ENCODE results near the gene BCAS3.
"Not testable (repeated sequence)": the region's sequence is repeated elsewhere in the genome, so short reads cannot be mapped to it uniquely, and the experiment has no call there.

Gene BCAS3

GRCh38 chr17:60677308-60678117 is at the start of gene BCAS3:
Gene BCAS3 (plus strand): TSS chr17:60677851.
- peak; percentile 98 for DNase-seq

GRCh38 chr17:60628252-60628889 is 49.3 kb upstream of the BCAS3 start:
- no peak for DNase-seq

- DNase-seq = no peak
These were observed 48.5 kb upstream of the BCAS3 start for GRCh38 chr17:60629120-60629519.

DNA sequence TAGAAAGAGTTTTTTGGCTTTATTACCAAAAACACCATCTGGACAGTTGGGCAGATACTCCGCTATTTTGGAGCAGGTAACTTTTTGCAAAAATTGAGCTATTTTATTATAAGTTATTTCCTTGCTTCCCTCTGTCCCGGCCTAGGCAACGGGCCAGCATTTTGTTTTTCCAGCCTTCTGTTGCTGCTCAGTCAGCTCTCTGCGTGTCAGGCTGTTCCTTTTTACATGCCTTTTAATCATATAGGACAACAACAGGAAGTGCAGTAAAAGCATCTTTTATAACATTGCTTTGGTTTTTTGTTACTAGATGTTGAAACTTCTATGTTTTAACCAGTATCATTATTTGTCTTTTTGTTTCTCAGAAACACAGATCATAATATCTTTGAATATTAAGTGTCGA is 47.3 kb upstream of the BCAS3 start:
- DNase-seq = no peak

DNA sequence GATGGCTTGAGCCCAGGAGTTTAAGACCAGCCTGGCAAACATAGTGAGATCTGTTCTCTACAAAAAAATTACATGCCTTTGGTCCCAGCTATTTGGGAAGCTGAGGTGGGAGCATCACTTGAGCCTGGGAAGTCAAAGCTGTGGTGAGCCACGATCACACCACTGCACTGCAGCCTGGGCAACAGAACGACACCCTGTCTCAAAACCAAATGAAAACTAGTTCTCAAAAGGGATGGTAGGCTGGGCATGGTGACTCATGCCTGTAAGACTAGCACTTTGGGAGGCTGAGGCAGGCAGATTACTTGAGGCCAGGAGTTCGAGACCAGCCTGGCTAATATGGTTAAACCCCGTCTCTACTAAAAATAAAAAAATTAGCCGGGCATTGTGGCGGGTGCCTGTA is 46.5 kb upstream of the BCAS3 start:
- no peak for DNase-seq

DNA sequence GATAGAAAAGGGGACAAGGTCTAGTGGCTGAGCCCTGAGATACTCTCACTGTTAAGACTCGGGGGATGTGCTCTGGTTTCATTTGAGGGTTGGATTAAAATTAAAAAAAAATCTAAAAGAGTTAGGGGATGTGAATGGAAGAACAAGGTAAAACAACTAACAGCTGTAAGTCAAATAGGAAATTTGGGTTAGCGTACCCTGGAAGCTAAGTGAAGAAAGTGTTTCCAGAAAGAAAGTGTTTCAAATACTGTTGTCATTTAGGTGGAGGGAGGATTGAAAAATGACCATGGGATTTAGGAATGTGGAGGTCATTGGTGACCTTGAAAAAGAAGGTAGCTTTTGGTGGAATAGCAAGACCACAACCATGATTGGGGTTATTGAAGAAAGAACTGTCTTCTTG is 40.0 kb upstream of the BCAS3 start:
- no peak for DNase-seq

DNA sequence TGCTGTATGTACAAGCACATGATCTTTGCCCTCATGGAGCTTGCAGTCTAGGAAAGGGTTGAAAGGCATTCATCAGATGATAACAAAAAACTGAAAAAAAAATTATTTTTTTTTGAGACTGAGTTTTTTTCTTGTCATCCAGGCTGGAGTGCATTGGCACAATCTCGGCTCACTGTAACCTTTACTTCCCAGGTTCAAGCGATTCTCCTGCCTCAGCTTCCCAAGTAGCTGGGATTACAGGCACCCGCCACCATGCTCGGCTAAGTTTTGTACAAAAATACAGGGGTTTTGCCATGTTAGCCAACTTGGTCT is 38.7 kb upstream of the BCAS3 start:
- DNase-seq = no peak

DNA sequence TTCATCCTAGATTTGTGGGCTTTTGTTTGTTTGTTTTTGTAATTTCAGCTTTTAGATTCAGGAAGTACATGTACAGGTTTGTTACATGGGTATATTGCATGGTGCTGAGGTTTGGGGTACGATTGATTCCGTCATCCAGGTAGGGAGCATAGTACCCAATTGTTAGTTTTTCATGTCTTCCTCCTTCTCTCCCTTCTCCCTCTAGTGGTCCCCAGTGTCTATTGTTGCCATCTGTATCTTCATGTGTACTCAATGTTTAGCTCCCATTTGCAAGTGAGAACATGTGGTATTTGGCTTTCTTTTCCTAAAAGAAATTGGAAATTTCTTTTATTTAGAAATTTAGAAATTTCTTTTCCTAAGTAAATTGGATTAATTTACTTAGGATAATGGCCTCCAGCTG is 37.1 kb upstream of the BCAS3 start:
- no peak for DNase-seq

- DNase-seq = no peak
These were observed 36.5 kb upstream of the BCAS3 start for GRCh38 chr17:60641126-60641525.

GRCh38 chr17:60641810-60642220 is 35.8 kb upstream of the BCAS3 start:
- peak; percentile 87 for DNase-seq

GRCh38 chr17:60645918-60646523 is 31.6 kb upstream of the BCAS3 start:
- DNase-seq = peak; percentile 37

DNA sequence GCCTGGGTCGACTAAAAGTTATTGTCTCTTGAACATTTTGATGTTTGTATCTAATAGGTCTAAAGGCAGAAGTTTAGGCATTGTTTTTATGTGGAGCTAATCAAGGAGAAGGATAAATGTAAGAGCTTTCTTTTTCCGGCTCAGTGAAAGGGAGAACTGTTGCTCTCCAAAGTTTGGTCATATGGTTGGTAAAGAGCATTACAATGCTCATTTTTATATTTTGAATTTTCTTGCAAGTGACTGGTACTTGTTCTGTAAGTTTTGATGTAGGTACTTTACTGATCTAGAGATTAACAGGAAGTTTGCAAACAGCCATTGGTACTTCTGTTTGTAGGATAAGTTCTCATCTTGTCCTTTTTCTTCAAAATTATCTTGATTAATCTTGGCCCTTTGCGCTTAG is 30.9 kb upstream of the BCAS3 start:
- DNase-seq = no peak

DNA sequence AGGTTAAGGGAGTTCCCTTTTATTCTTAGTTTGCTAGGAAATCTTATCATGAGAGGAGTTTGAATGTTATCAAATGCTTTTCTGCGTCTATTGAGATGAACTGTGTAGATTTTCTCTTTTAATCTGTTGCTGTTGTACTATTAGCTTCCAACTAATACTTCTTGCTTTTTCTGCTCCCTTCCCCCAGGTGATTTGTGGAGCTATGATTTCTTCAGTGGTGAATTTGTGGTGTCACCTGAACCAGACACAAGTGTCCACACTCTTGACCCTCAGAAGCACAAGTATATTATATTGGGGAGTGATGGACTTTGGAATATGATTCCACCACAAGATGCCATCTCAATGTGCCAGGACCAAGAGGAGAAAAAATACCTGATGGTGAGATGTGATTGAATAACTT is 29.9 kb upstream of the BCAS3 start:
- no peak for DNase-seq

- DNase-seq = no peak
These were observed 25.0 kb upstream of the BCAS3 start for GRCh38 chr17:60652454-60653247.

DNA sequence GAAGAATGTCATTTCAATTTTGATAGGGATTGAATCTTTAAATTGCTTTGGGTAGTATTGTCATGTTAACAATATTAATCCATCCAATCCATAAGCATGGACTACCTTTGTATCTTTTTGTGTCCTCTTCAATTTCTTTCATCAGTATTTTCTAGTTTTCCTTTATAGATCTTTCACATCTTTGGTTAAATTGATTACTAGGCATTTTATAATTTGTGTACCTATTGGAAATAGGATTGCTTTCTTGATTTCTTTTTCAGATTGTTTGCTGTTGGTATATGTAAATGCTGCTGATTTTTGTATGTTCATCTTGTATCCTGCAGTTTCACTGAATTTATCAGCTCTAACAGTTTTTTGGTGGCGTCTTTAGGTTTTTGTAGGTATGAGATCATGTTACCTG is 24.1 kb upstream of the BCAS3 start:
- DNase-seq = no peak

- no peak for DNase-seq
These were observed 21.2 kb upstream of the BCAS3 start for GRCh38 chr17:60656499-60656898.

GRCh38 chr17:60659156-60659555 is 18.5 kb upstream of the BCAS3 start:
- DNase-seq = no peak

- DNase-seq = no peak
These were observed 16.2 kb upstream of the BCAS3 start for GRCh38 chr17:60661489-60661888.

DNA sequence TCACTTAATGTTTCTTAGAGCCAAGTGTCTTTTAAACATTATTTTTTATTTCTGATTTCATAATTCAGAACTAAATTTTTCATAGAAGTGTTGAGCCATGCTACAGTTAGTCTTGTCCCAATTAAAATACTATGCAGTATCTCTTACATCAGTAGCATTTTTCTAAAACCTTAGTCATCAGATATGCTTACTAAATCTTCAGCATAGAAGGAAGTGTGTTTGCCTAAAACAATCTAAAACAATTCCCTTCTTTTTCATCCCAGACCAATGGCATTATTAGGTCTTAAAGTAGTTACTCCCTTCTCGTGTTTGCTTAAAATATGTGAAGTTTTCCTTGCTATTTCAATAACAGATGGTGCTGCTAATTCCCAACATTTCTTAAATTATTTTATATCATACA is 13.6 kb upstream of the BCAS3 start:
- DNase-seq = no peak

- no peak for DNase-seq
These were observed 12.0 kb upstream of the BCAS3 start for GRCh38 chr17:60665602-60666001.

DNA sequence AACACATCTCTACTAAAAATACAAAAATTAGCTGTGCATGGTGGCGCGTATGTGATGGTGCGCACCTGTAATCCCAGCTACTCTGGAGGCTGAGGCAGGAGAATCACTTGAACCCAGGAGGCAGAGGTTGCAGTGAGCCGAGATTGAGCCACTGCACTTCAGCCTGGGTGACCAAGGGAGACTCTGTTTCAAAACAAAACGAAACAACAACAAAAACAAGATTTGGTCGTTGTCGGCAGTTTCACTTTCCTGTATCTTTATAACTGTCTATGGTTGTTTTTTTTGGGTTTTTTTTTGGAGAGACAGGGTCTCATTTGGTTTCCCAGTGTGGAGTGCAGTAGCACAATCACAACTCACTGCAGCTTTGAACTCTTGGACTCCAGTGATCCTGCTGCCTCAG is 8.9 kb upstream of the BCAS3 start:
- DNase-seq = not testable (repeated sequence)

- no peak for DNase-seq
These were observed 6.2 kb upstream of the BCAS3 start for GRCh38 chr17:60671482-60671881.

- not testable (repeated sequence) for DNase-seq
These were observed 3.0 kb upstream of the BCAS3 start for GRCh38 chr17:60674637-60675036.

- DNase-seq = no peak
These were observed 1.7 kb upstream of the BCAS3 start for GRCh38 chr17:60675997-60676396.

Data from NCI-H345 (cell line).